Neural progenitor cell (in vitro differentiated cells): ENCODE results near the gene MT1HL1. TPM values are rescaled to one million over a fixed set of nuclear protein-coding genes. Genes with fewer than 3 reads are reported as not detected.

ENCODE experiments used
- DNase-seq: peaks from one replicate; pipeline ENCODE4 v3.0.0-alpha.2; 2016; ENCODE audit warnings: low spot score
- H2AFZ ChIP-seq: fragments of 200-600 bp; sonication (generic); replicated peaks from 2 replicates; pipeline ENCODE4 v1.6.1; 2016; ENCODE audit warnings: antibody characterized with exemption
- H3F3A ChIP-seq: fragments of 200-600 bp; sonication (generic); 2 replicates; pipeline ENCODE4 v1.6.1; 2016; ENCODE audit warnings: antibody characterized with exemption, low read depth
- H3K27ac ChIP-seq: fragments of 200-600 bp; sonication (generic); 2 replicates; pipeline ENCODE4 v1.5.1; 2016; ENCODE audit warnings: mild to moderate bottlenecking
- H3K27me3 ChIP-seq: fragments of 200-600 bp; sonication (generic); 2 replicates; pipeline ENCODE4 v1.6.1; 2016; ENCODE audit warnings: mild to moderate bottlenecking, moderate library complexity
- H3K36me3 ChIP-seq: fragments of 200-600 bp; sonication (generic); 2 replicates; pipeline ENCODE4 v1.5.1; 2016
- H3K4me1 ChIP-seq: fragments of 200-600 bp; sonication (generic); 2 replicates; pipeline ENCODE4 v1.6.1; 2016; ENCODE audit warnings: mixed run types
- H3K4me2 ChIP-seq: fragments of 200-600 bp; sonication (generic); 2 replicates; pipeline ENCODE4 v1.6.1; 2016
- H3K4me3 ChIP-seq: fragments of 200-600 bp; sonication (generic); 2 replicates; pipeline ENCODE4 v1.5.1; 2016
- H3K79me2 ChIP-seq: fragments of 200-600 bp; sonication (generic); 2 replicates; pipeline ENCODE4 v1.6.1; 2016; ENCODE audit warnings: low read depth
- H3K9ac ChIP-seq: fragments of 200-600 bp; sonication (generic); 2 replicates; pipeline ENCODE4 v1.6.1; 2016
- H3K9me3 ChIP-seq: fragments of 200-600 bp; sonication (generic); 2 replicates; pipeline ENCODE4 v1.5.1; 2016; ENCODE audit warnings: low read depth
- H4K20me1 ChIP-seq: fragments of 200-600 bp; sonication (generic); 2 replicates; pipeline ENCODE4 v1.6.1; 2016; ENCODE audit warnings: low read depth
- H3K27ac Mint-ChIP-seq: 3 replicates; pipeline ENCODE4 v1.8.0; 2021; ENCODE audit warnings: mixed read lengths
- H3K27me3 Mint-ChIP-seq: 2 replicates; pipeline ENCODE4 v1.8.0; 2022; ENCODE audit warnings: low read depth, mild to moderate bottlenecking, inconsistent platforms, moderate library complexity, mixed read lengths; ENCODE audit not compliant: insufficient read depth
- H3K36me3 Mint-ChIP-seq: 3 replicates; pipeline ENCODE4 v1.8.0; 2021; ENCODE audit warnings: mixed read lengths
- H3K4me1 Mint-ChIP-seq: 3 replicates; pipeline ENCODE4 v1.8.0; 2021; ENCODE audit warnings: mixed read lengths
- H3K4me3 Mint-ChIP-seq: 3 replicates; pipeline ENCODE4 v1.8.0; 2021; ENCODE audit warnings: mild to moderate bottlenecking, moderate library complexity, mixed read lengths
- H3K9me3 Mint-ChIP-seq: 3 replicates; pipeline ENCODE4 v1.8.0; 2020; ENCODE audit warnings: mixed read lengths
- EZH2 ChIP-seq: fragments of 200-600 bp; sonication (generic); IDR thresholded peaks from 2 replicates; pipeline ENCODE4 v1.6.1; 2017; ENCODE audit warnings: antibody characterized with exemption, mild to moderate bottlenecking, moderate library complexity
- EZH2phosphoT487 ChIP-seq: fragments of 200-600 bp; sonication (generic); IDR thresholded peaks from 2 replicates; pipeline ENCODE4 v1.6.1; 2017; ENCODE audit warnings: antibody characterized with exemption
- total RNA-seq: library from RNA; depleted of rRNA; stranded (reverse); fragments of >200 nt; gene quantifications from 2 replicates; pipeline ENCODE4 v1.2.3, GENCODE V29; 2015; ENCODE audit warnings: low replicate concordance
- TF ChIP-seq, protein P1 (sequence below): fragments of 200-600 bp; sonication (generic); IDR thresholded peaks from 2 replicates; pipeline ENCODE4 v1.5.1; 2017; ENCODE audit warnings: antibody characterized with exemption, mild to moderate bottlenecking

The MT1HL1 gene
- total RNA-seq, 1 donor from 2014 or later: not detected

DNA sequence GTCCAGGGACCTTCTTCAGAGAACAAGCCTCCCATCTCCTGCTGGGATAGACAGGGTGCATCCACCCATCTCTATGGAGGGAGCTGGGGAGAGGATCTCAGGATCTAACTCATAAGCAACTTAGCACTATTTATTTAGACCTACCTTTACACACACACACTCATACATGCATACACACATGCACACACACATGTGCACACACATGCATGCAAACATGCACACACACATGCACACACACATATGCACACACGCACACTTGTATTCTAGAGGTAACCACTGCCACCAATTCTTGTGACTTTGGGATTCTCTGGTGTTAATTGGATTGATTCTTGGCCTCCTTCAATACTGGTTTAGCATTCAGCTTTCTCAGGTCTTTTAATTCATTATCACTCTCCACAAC, 9.8 kb downstream of the MT1HL1 start:
- Histone ChIP-seq H3K4me3 (no peak overlapping the region), H2AFZ (no peak overlapping the region), H3F3A (no peaks in the 10 kb centered on the region), H3K9ac (no peak overlapping the region), H3K36me3 (no peaks in the 10 kb centered on the region), H3K4me1 (no peaks in the 10 kb centered on the region), H3K27me3 (no peaks in the 10 kb centered on the region), H3K27ac (no peak overlapping the region), H3K9me3 (peaks cover 4% of the 10 kb centered on the region), H3K4me2 (no peak overlapping the region), H4K20me1 (no peaks in the 10 kb centered on the region), H3K79me2 (no peaks in the 10 kb centered on the region)
- Mint-ChIP-seq H3K4me1 (peaks cover 3% of the 10 kb centered on the region), H3K27ac (no peak overlapping the region), H3K27me3 (no peaks in the 10 kb centered on the region), H3K9me3 (peaks cover 13% of the 10 kb centered on the region), H3K36me3 (no peaks in the 10 kb centered on the region), H3K4me3 (no peak overlapping the region)
- DNase-seq: no peak
- TF ChIP-seq EZH2phosphoT487 (no peak), EZH2 (no peak)
- TF ChIP-seq, protein P1, sequence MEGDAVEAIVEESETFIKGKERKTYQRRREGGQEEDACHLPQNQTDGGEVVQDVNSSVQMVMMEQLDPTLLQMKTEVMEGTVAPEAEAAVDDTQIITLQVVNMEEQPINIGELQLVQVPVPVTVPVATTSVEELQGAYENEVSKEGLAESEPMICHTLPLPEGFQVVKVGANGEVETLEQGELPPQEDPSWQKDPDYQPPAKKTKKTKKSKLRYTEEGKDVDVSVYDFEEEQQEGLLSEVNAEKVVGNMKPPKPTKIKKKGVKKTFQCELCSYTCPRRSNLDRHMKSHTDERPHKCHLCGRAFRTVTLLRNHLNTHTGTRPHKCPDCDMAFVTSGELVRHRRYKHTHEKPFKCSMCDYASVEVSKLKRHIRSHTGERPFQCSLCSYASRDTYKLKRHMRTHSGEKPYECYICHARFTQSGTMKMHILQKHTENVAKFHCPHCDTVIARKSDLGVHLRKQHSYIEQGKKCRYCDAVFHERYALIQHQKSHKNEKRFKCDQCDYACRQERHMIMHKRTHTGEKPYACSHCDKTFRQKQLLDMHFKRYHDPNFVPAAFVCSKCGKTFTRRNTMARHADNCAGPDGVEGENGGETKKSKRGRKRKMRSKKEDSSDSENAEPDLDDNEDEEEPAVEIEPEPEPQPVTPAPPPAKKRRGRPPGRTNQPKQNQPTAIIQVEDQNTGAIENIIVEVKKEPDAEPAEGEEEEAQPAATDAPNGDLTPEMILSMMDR: no peak

DNA sequence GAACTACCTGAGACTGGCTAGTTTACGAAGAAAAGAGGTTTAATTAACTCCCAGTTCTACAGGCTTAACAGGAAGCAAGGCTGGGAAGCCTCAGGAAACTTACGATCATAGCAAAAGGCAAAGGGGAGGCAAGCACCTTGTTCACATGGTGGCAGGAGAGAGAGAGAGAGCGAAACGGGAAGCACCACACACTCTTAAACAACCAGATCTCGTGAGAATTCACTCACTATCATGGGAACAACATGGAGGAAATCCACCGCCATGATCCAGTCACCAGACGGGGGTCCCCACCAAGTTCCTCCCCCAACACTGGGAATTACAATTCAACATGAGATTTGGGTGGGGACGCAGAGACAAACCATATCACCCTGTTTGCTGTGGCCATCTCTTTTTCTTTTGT, 11.8 kb downstream of the MT1HL1 start:
- Mint-ChIP-seq H3K36me3 (no peaks in the 10 kb centered on the region), H3K9me3 (peaks cover 16% of the 10 kb centered on the region), H3K27ac (no peak overlapping the region), H3K4me3 (no peak overlapping the region), H3K4me1 (no peaks in the 10 kb centered on the region), H3K27me3 (no peaks in the 10 kb centered on the region)
- no peaks in the 10 kb centered on the region for H3K27me3 ChIP-seq
- H2AFZ ChIP-seq: no peak overlapping the region
- H3F3A ChIP-seq: no peaks in the 10 kb centered on the region
- no peaks in the 10 kb centered on the region for H3K4me1 ChIP-seq
- H3K27ac ChIP-seq: no peak overlapping the region
- H3K4me2 ChIP-seq: no peak overlapping the region
- no peak for DNase-seq
- H3K36me3 ChIP-seq: no peaks in the 10 kb centered on the region
- H3K9ac ChIP-seq: no peak overlapping the region
- H3K79me2 ChIP-seq: no peaks in the 10 kb centered on the region
- no peaks in the 10 kb centered on the region for H4K20me1 ChIP-seq
- H3K4me3 ChIP-seq: no peak overlapping the region
- TF ChIP-seq EZH2 (no peak), EZH2phosphoT487 (no peak)
- TF ChIP-seq, protein P1: no peak
- H3K9me3 ChIP-seq: peaks cover 6% of the 10 kb centered on the region

DNA sequence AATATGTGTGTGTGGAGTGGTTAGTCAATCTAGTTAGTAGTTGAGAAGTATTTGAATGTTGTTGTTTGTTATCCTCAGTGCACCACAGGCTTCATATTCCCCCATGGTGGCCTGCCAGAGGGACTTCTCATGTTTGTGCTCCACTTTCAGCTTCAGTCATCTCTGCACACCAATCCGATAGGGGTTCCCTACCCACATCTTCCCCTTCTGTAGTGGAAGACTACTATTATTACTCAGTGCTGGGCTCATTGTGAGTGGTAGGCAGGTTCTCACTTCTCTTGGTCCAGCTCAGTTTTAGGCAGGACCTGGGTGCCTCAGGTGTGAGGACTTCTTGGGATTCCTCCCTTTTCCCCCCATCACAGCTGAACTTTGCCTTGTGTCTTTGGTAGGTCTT, 14.2 kb downstream of the MT1HL1 start:
- Histone ChIP-seq H3K9ac (no peak overlapping the region), H3K36me3 (no peaks in the 10 kb centered on the region), H3K4me2 (no peak overlapping the region), H3K9me3 (peaks cover 6% of the 10 kb centered on the region), H3K4me1 (no peaks in the 10 kb centered on the region), H3K27me3 (no peaks in the 10 kb centered on the region), H3K27ac (no peak overlapping the region), H3K4me3 (no peak overlapping the region), H4K20me1 (no peaks in the 10 kb centered on the region), H2AFZ (no peak overlapping the region), H3K79me2 (no peaks in the 10 kb centered on the region), H3F3A (no peaks in the 10 kb centered on the region)
- H3K4me1 Mint-ChIP-seq: no peaks in the 10 kb centered on the region
- no peak for DNase-seq
- no peak overlapping the region for H3K27ac Mint-ChIP-seq
- no peak overlapping the region for H3K4me3 Mint-ChIP-seq
- H3K9me3 Mint-ChIP-seq: peaks cover 16% of the 10 kb centered on the region
- TF ChIP-seq, protein P1: no peak
- TF ChIP-seq EZH2 (no peak), EZH2phosphoT487 (no peak)
- H3K27me3 Mint-ChIP-seq: no peaks in the 10 kb centered on the region
- H3K36me3 Mint-ChIP-seq: no peaks in the 10 kb centered on the region
